Trophoblast cell (in vitro differentiated cells and primary cell): Measurements from ENCODE around the gene PSMA7.
"Not testable (repeated sequence)": the region's sequence is repeated elsewhere in the genome, so short reads cannot be mapped to it uniquely, and the experiment has no call there.

ENCODE experiments used
- DNase-seq, 2 donors: peaks; one replicate each; pipeline ENCODE4 v3.0.0-alpha.2; 2016
- H2AFZ ChIP-seq: 2 replicates; pipeline ENCODE4 v1.6.1; 2013; ENCODE audit warnings: low read length, moderate library complexity, mild to moderate bottlenecking; ENCODE audit not compliant: insufficient read depth, poor library complexity
- H2AK5ac ChIP-seq: 2 replicates; pipeline ENCODE4 v1.6.1; 2013; ENCODE audit warnings: mild to moderate bottlenecking, low read length
- H2BK120ac ChIP-seq: 2 replicates; pipeline ENCODE4 v1.6.1; 2013; ENCODE audit warnings: low read length, mild to moderate bottlenecking, moderate library complexity; ENCODE audit not compliant: insufficient read depth, poor library complexity
- H2BK12ac ChIP-seq: 2 replicates; pipeline ENCODE4 v1.6.1; 2013; ENCODE audit warnings: mild to moderate bottlenecking, low read length, moderate library complexity
- H2BK5ac ChIP-seq: 2 replicates; pipeline ENCODE4 v1.6.1; 2013; ENCODE audit warnings: low read length, low read depth, moderate library complexity, mild to moderate bottlenecking; ENCODE audit not compliant: poor library complexity
- H3K14ac ChIP-seq: 2 replicates; pipeline ENCODE4 v1.6.1; 2013; ENCODE audit warnings: mild to moderate bottlenecking, low read length
- H3K18ac ChIP-seq: 2 replicates; pipeline ENCODE4 v1.6.1; 2013; ENCODE audit warnings: mild to moderate bottlenecking, low read length
- H3K23ac ChIP-seq: 2 replicates; pipeline ENCODE4 v1.6.1; 2013; ENCODE audit warnings: low read length
- H3K27ac ChIP-seq: 2 replicates; pipeline ENCODE4 v1.5.1; 2013; ENCODE audit warnings: low read depth, mild to moderate bottlenecking, inconsistent platforms, low read length, moderate library complexity
- H3K27me3 ChIP-seq: 2 replicates; pipeline ENCODE4 v1.6.1; 2013; ENCODE audit warnings: inconsistent platforms, mild to moderate bottlenecking, low read length, moderate library complexity; ENCODE audit not compliant: insufficient read depth
- H3K36me3 ChIP-seq, 2 experiments: 1 replicate in 1 of 2; 2 replicates in 1 of 2; pipeline ENCODE4 v1.6.1; 2013; ENCODE audit warnings: low read length in 2 of 2, mild to moderate bottlenecking in 2 of 2, moderate library complexity in 1 of 2; ENCODE audit not compliant: insufficient read depth in 2 of 2, control insufficient read depth in 1 of 2
- H3K4ac ChIP-seq: 2 replicates; pipeline ENCODE4 v1.6.1; 2013; ENCODE audit warnings: low read depth, mild to moderate bottlenecking, low read length, moderate library complexity
- H3K4me1 ChIP-seq, 2 experiments: 1 replicate in 1 of 2; 2 replicates in 1 of 2; pipeline ENCODE4 v1.6.1; 2013; ENCODE audit warnings: low read length in 2 of 2, mild to moderate bottlenecking in 2 of 2, moderate library complexity in 1 of 2; ENCODE audit not compliant: insufficient read depth in 2 of 2, control insufficient read depth in 1 of 2
- H3K4me2 ChIP-seq: 2 replicates; pipeline ENCODE4 v1.6.1; 2013; ENCODE audit warnings: inconsistent platforms, mild to moderate bottlenecking, low read length, moderate library complexity
- H3K4me3 ChIP-seq: 2 replicates; pipeline ENCODE4 v1.5.1; 2013; ENCODE audit warnings: mild to moderate bottlenecking, low read depth, low read length, inconsistent platforms
- H3K79me1 ChIP-seq: one replicate; pipeline ENCODE4 v1.6.1; 2013; ENCODE audit warnings: low read length
- H3K79me2 ChIP-seq: 2 replicates; pipeline ENCODE4 v1.6.1; 2013; ENCODE audit warnings: low read length, mild to moderate bottlenecking; ENCODE audit not compliant: control insufficient read depth, insufficient read depth, poor library complexity
- H3K9ac ChIP-seq: 2 replicates; pipeline ENCODE4 v1.6.1; 2013; ENCODE audit warnings: mild to moderate bottlenecking, low read length
- H3K9me3 ChIP-seq: 2 replicates; pipeline ENCODE4 v1.6.1; 2013; ENCODE audit warnings: low read depth, mild to moderate bottlenecking, control low read depth, inconsistent platforms, low read length; ENCODE audit not compliant: insufficient read depth
- H4K12ac ChIP-seq: 2 replicates; pipeline ENCODE4 v1.6.1; 2013; ENCODE audit warnings: low read depth, mild to moderate bottlenecking, low read length, moderate library complexity
- H4K8ac ChIP-seq: 2 replicates; pipeline ENCODE4 v1.6.1; 2013; ENCODE audit warnings: low read depth, mild to moderate bottlenecking, low read length, moderate library complexity
- H4K91ac ChIP-seq: one replicate; pipeline ENCODE4 v1.6.1; 2013; ENCODE audit warnings: low read depth, mild to moderate bottlenecking, low read length, moderate library complexity
- WGBS: extraction: QIAGEN DNeasy Blood & Tissue Kit; methylation state at CpG from one replicate; pipeline ENCODE4 v1.1.7; 2013; ENCODE audit warnings: missing lambda C conversion rate; ENCODE audit not compliant: insufficient read length, insufficient coverage; ENCODE audit errors: extremely low coverage; 5-methylcytosine and 5-hydroxymethylcytosine counted together

Gene PSMA7

DNA sequence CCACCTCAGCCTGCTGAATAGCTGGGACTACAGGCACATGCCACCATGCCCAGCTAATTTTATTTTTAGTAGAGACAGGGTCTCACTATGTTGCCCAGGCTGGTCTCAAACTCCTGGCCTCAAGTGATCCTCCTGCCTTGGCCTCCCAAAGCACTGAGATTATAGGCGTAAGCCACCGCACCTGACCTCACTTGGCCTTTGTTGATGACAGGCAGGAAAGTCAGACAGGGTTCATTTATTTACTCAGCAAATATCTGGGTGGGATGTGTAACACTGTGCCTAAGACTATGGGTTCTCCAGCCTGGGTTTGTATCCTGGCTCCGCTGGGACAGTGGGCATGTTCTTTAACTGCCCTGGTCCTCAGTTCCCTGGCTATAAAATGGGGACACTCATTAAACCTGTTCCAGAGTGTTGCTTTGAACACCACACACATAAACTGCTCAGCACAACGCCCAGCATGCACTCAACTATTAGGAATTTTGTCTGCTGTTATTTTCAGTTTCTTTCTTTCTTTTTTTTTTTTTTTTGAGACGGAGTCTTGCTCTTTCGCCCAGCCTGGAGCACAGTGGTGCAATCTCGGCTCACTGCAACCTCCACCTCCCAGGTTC lies 27.3 kb downstream of the PSMA7 start:
- H3K4me2 ChIP-seq, H3K79me1 ChIP-seq, H2AK5ac ChIP-seq, H4K91ac ChIP-seq, H3K9me3 ChIP-seq, H2AFZ ChIP-seq, H4K8ac ChIP-seq, H3K14ac ChIP-seq, H3K27ac ChIP-seq, H2BK5ac ChIP-seq, H2BK120ac ChIP-seq, H4K12ac ChIP-seq, H3K36me3 ChIP-seq, H3K23ac ChIP-seq, H3K4ac ChIP-seq, H3K27me3 ChIP-seq, H3K79me2 ChIP-seq, H3K4me3 ChIP-seq, H2BK12ac ChIP-seq, H3K9ac ChIP-seq, H3K18ac ChIP-seq, H3K4me1 ChIP-seq, DNase-seq: not testable (repeated sequence)
- WGBS: no CpG with 5 or more reads among the region's 7 CpGs

DNA sequence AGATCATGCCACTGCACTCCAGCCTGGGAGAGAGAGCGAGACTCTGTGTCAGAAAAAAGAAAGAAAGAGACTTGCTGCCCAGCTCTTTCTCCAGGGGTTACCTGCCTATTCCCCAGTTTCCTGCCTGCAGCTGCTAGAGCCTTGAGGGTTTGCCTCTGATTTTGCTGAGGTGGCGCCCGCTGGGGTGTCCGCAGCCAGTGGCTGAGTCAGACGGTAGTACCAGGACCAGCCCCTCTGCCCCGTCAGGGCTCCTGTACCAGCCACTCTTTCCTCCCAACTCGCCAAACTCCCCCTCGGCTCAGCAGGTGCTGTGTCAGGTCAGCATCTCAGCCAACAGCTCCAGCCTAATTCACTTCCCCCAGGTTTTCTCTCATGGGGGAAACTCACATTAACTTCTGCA lies 28.3 kb downstream of the PSMA7 start:
- Histone ChIP-seq H3K79me1 (no peaks in the 10 kb centered on the region), H3K18ac (no peak overlapping the region), H2AK5ac (no peak overlapping the region), H2BK12ac (no peak overlapping the region), H2BK5ac (no peak overlapping the region), H3K4ac (no peak overlapping the region), H3K9me3 (peaks cover 10% of the 10 kb centered on the region), H3K36me3 (no peaks in the 10 kb centered on the region), H4K12ac (no peak overlapping the region), H3K9ac (no peak overlapping the region), H3K79me2 (no peaks in the 10 kb centered on the region), H3K4me3 (no peak overlapping the region), H2BK120ac (no peak overlapping the region), H3K4me1 (no peaks in the 10 kb centered on the region), H3K27me3 (no peaks in the 10 kb centered on the region), H2AFZ (no peak overlapping the region), H3K27ac (no peak overlapping the region), H3K14ac (no peak overlapping the region), H4K8ac (no peak overlapping the region), H3K23ac (no peak overlapping the region), H4K91ac (no peak overlapping the region), H3K4me2 (no peak overlapping the region)
- DNase-seq: no peak
- no CpG with 5 or more reads among the region's 8 CpGs for WGBS

DNA sequence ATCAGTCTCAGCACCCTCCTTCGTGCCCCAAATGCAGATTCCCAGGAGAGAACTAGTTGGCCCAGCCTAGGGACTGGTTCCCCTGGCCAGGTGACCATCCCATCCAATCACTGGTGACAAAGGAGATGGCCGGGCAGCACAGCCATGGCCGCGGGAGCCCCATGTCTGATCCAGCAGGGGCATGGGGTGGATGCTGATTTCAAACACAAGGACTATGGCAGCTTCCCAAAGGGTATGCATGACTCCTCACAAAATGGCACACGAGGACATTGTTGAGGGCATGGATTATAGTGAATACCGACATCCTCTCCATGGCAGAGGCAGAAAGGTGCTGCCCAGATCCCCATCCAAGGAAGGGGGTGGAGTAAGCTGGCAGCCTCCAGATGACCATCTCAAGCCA lies 30.8 kb downstream of the PSMA7 start:
- no peaks in the 10 kb centered on the region for H3K36me3 ChIP-seq
- no peaks in the 10 kb centered on the region for H3K27me3 ChIP-seq
- H3K18ac ChIP-seq: no peak overlapping the region
- no peak overlapping the region for H3K4me3 ChIP-seq
- no peak overlapping the region for H3K14ac ChIP-seq
- H2BK120ac ChIP-seq: no peak overlapping the region
- H3K79me2 ChIP-seq: no peaks in the 10 kb centered on the region
- no peak overlapping the region for H4K91ac ChIP-seq
- H2AK5ac ChIP-seq: no peak overlapping the region
- H4K8ac ChIP-seq: no peak overlapping the region
- H3K4me2 ChIP-seq: no peak overlapping the region
- no peak overlapping the region for H4K12ac ChIP-seq
- peaks cover 16% of the 10 kb centered on the region for H3K9me3 ChIP-seq
- H2AFZ ChIP-seq: no peak overlapping the region
- H3K4me1 ChIP-seq: no peaks in the 10 kb centered on the region
- no peaks in the 10 kb centered on the region for H3K79me1 ChIP-seq
- H3K9ac ChIP-seq: no peak overlapping the region
- no peak overlapping the region for H3K23ac ChIP-seq
- no peak for DNase-seq
- no peak overlapping the region for H3K27ac ChIP-seq
- no peak overlapping the region for H3K4ac ChIP-seq
- H2BK5ac ChIP-seq: no peak overlapping the region
- no CpG with 5 or more reads among the region's 6 CpGs for WGBS
- no peak overlapping the region for H2BK12ac ChIP-seq

DNA sequence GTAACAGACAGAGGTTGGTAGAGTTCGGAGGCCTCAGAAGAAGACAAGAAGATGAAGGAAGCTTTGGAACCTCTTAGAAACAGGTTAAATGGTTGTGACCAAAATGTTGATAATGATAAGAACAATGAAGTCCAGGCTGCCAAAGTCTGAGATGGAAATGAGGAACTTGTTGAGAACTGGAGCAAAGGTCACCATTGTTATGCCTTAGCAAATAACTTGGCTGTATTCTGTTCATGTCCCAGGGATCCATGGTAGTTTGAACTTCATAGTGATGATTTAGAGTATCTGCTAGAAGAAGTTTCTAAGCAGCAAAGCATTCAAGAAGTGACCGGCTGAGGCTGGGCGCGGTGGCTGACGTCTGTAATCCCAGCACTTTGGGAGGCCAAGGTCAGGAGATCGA lies 32.0 kb downstream of the PSMA7 start:
- Histone ChIP-seq H3K4me2 (no peak overlapping the region), H3K14ac (no peak overlapping the region), H3K79me1 (no peaks in the 10 kb centered on the region), H3K27me3 (no peaks in the 10 kb centered on the region), H3K4me1 (no peaks in the 10 kb centered on the region), H3K79me2 (no peaks in the 10 kb centered on the region), H3K23ac (no peak overlapping the region), H2AK5ac (no peak overlapping the region), H4K91ac (no peak overlapping the region), H3K4me3 (no peak overlapping the region), H2AFZ (no peak overlapping the region), H2BK120ac (no peak overlapping the region), H3K4ac (no peak overlapping the region), H3K9ac (no peak overlapping the region), H3K9me3 (peaks cover 22% of the 10 kb centered on the region), H2BK5ac (no peak overlapping the region), H3K18ac (no peak overlapping the region), H4K8ac (no peak overlapping the region), H3K36me3 (no peaks in the 10 kb centered on the region), H2BK12ac (no peak overlapping the region), H3K27ac (no peak overlapping the region), H4K12ac (no peak overlapping the region)
- WGBS: no CpG with 5 or more reads among the region's 6 CpGs
- DNase-seq: no peak
